Measurements from ENCODE around the gene PRR35.

Gene PRR35

DNA sequence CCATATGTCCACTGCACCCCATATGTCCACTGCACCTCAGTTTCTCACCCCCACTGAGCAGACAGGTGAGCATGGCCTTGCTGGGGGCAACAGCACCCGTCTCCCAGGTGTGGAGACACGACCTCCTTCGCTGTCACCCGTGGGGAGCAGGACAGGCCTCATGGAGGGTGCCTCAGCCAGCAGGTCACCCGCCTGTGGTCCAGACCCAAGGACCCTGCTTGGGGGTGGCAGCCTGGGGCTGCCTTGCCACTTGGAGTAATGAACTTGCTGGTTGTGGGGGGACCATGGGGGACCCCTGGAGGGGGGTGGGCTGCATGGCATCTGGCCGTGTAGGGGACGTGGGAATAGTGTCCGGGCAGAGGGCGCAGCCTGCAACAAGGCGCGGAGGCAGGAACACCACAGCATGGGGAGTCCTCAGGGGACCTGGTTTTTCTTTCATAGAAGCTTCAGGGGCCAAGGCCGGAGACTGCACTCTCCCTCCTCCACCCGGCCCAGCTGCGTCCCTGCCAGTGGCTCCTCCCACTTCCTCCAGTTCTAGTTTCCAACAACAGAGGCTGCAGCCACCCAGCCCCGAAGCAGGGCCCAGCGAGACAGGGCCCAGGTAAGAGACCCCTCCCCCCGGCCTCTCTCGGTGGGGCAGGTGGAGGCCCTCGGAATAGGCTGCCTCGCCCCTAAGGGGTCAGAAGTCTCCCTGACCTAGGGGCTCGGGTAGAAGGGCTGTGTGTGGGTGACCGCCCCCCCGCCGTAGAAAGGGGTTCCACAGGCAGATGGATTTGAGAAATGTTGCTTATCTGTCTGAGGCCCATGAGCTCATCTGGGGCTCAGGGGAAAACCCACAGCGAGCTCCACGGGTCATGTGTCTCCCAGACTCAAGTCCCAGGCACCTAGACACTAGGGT is 6.5 kb downstream of the PRR35 start, which contains the start of gene NHLRC4:
NHLRC4 (plus strand) TSS at position 531 of the 898 bp plus-strand sequence. CDS start 1,043 bp downstream, outside the sequence.
- ChIA-PET CTCF (no interaction called here), POLR2A (interaction anchor here (1.4 kb wide), 1 partner anchor 20 kb away, joined by 3 read pairs; no protein-coding TSS in a partner anchor)
- TF ChIP-seq FOXA1 (IDR thresholded peaks at IDR 0.05) (no peak), BHLHE40 (IDR thresholded peaks at IDR 0.05; ENCODE audit: borderline replicate concordance) (no peak), ARNT (IDR thresholded peaks at IDR 0.05) (no peak), L3MBTL2 (conservative IDR thresholded peaks at IDR 0.05) (no peak), FOXM1 (IDR thresholded peaks at IDR 0.05; ENCODE audit: borderline replicate concordance) (no peak), SUZ12 (IDR thresholded peaks at IDR 0.05) (no peak), LEF1 (IDR thresholded peaks at IDR 0.05; ENCODE audit: borderline replicate concordance) (no peak), SP1 (IDR thresholded peaks at IDR 0.05) (no peak), FOXK2 (IDR thresholded peaks at IDR 0.05) (no peak), HDGF (IDR thresholded peaks at IDR 0.05; ENCODE audit: borderline replicate concordance) (no peak), CTBP1 (IDR thresholded peaks at IDR 0.05; ENCODE audit: borderline replicate concordance) (no peak), NFRKB (IDR thresholded peaks at IDR 0.05) (no peak), ZNF384 (IDR thresholded peaks at IDR 0.05) (no peak), ELF4 (IDR thresholded peaks at IDR 0.05) (no peak), TARDBP (IDR thresholded peaks at IDR 0.05) (no peak)
- TF ChIP-seq, protein P1, sequence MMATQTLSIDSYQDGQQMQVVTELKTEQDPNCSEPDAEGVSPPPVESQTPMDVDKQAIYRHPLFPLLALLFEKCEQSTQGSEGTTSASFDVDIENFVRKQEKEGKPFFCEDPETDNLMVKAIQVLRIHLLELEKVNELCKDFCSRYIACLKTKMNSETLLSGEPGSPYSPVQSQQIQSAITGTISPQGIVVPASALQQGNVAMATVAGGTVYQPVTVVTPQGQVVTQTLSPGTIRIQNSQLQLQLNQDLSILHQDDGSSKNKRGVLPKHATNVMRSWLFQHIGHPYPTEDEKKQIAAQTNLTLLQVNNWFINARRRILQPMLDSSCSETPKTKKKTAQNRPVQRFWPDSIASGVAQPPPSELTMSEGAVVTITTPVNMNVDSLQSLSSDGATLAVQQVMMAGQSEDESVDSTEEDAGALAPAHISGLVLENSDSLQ (IDR thresholded peaks at IDR 0.05): no peak
- DNase-seq (ENCODE audit: extremely low spot score): peak; percentile 66

GRCh38 chr16:567373-568256 is 7.4 kb downstream of the PRR35 start:
- CTCF ChIA-PET: no interaction called here
- POLR2A ChIA-PET: interaction anchor here (1.4 kb wide), 1 partner anchor 19 kb away, joined by 3 read pairs; no protein-coding TSS in a partner anchor
- DNase-seq (ENCODE audit: extremely low spot score): no peak
- TF ChIP-seq ARNT (IDR thresholded peaks at IDR 0.05): no peak

DNA sequence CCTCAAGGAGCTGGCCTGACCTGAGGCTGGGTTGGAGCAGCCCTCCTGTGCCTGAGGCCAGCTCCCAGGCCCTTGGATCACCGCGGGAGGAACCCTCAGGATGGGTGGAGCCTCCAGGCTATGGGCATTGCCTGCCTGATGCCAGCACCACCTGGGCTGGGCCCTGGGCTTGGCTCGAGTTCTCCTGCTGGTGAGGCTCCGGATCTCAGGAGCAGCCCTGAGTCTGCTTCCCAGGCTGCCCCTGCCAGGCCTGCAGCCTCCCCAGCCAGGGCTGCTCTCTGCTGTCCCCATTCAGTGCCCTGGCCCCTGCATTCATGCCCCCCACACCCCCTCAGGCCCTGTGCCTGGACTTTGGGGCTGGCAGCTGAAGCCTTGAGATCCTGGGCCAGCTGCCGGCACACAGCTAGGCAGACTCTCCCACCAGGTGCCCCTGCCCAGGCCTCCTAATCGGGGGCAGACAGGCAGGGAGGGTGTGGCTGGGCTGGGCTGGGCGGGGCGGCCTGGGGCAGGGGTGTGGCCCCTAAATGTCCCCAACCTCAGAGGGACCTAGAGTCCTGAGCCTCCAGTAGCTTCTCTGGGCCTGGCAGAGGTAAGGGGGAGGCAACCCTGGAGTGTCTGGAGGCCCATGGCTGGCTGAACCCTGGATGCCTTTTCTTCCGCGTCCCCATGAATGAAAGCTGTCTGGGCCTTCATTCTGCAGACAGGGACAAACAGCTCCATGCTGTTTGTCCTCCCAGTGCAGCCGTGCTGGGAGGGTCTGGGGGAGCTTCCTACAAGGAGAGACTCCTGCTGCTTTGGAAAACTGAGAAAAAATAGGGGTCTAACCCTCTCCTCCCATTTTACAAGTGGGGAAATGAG is 8.4 kb downstream of the PRR35 start:
- TF ChIP-seq FOXM1 (IDR thresholded peaks at IDR 0.05; ENCODE audit: borderline replicate concordance) (no peak), LEF1 (IDR thresholded peaks at IDR 0.05; ENCODE audit: borderline replicate concordance) (no peak)
- ChIA-PET CTCF (no interaction called here), POLR2A (interaction anchor here (0.9 to 1.5 kb wide), 7 partner anchors 10 to 112 kb away, joined by 3 to 5 read pairs (median 4); partner anchors contain the start of genes CAPN15 and STUB1)
- no peak for DNase-seq (ENCODE audit: extremely low spot score)

GRCh38 chr16:569445-570254 is 9.5 kb downstream of the PRR35 start, which contains the start of gene PIGQ:
PIGQ (plus strand) TSS chr16:569968; CDS start chr16:574075, 4,107 bp downstream.
- ChIA-PET POLR2A (interaction anchor here (0.6 to 1.5 kb wide), 8 partner anchors 11 to 111 kb away, joined by 3 to 5 read pairs (median 4); partner anchors contain the start of genes CAPN15 and STUB1), CTCF (no interaction called here)
- TF ChIP-seq NFRKB (IDR thresholded peaks at IDR 0.05) (no peak), ARNT (IDR thresholded peaks at IDR 0.05) (no peak), CTBP1 (IDR thresholded peaks at IDR 0.05; ENCODE audit: borderline replicate concordance) (no peak), FOXK2 (IDR thresholded peaks at IDR 0.05) (no peak), SUZ12 (IDR thresholded peaks at IDR 0.05) (no peak), L3MBTL2 (conservative IDR thresholded peaks at IDR 0.05) (no peak), FOXA1 (IDR thresholded peaks at IDR 0.05) (no peak), TARDBP (IDR thresholded peaks at IDR 0.05) (no peak), ZNF384 (IDR thresholded peaks at IDR 0.05) (no peak)
- peak; percentile 86 for DNase-seq (ENCODE audit: extremely low spot score)

DNA sequence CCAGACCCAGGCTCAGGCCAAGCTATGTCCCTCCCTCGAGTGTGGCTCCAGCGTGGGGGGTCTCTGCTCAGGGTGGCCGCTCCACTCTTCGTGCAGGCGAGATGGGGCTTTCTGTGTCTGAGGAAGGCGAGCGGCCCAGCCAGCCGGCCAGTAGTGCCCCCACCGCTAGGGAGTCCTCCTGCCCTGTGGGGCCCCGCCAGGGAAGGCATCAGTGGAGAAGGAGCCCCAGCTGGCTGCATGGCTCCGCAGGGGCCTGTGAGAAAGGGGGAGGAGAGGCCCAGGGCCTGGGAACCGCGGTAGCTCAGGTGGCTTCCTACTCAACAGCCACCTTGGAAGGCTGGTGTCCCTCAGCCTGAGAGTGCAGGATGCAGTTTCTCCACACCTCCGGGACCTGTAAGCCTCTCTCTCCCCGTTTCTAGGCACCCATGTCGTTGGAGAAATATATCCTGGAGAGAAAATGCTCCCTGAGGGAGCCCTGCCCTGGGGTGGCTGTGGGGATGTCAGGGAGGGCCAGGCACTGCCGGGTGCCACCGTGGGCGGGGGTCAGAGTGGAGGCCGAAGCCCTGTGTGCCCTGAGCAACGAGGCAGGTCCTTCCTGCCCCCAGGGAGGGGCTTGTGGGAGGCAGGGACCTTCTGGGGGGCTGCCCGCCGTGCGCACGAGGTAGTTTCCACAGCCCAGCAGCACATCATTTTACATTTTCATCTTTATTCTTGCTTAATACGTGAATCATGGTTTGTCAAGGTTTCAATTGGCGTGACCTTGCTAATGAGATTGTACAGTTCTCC is 12.9 kb downstream of the PRR35 start:
- CTCF ChIA-PET: no interaction called here
- no peak for DNase-seq (ENCODE audit: extremely low spot score)
- no peak for TF ChIP-seq ARNT (IDR thresholded peaks at IDR 0.05)
- no peak for TF ChIP-seq FOXM1 (IDR thresholded peaks at IDR 0.05; ENCODE audit: borderline replicate concordance)
- TF ChIP-seq NFRKB (IDR thresholded peaks at IDR 0.05): no peak
- TF ChIP-seq CTBP1 (IDR thresholded peaks at IDR 0.05; ENCODE audit: borderline replicate concordance): no peak
- TF ChIP-seq L3MBTL2 (conservative IDR thresholded peaks at IDR 0.05): no peak
- TF ChIP-seq SP1 (IDR thresholded peaks at IDR 0.05): no peak
- no peak for TF ChIP-seq TARDBP (IDR thresholded peaks at IDR 0.05)
- TF ChIP-seq ZNF384 (IDR thresholded peaks at IDR 0.05): no peak
- no peak for TF ChIP-seq FOXA1 (IDR thresholded peaks at IDR 0.05)
- TF ChIP-seq HDGF (IDR thresholded peaks at IDR 0.05; ENCODE audit: borderline replicate concordance): no peak
- POLR2A ChIA-PET: no interaction called here
